ENCODE data around the gene C2orf68.

- TF ChIP-seq CAMTA2 (CRISPR knock-in tag; IDR thresholded peaks at IDR 0.05; ENCODE audit: borderline replicate concordance) (no peak), FOXK2 (IDR thresholded peaks at IDR 0.05) (no peak), ZBTB1 (CRISPR knock-in tag; IDR thresholded peaks at IDR 0.05; ENCODE audit: borderline replicate concordance) (no peak), CTCF (CRISPR knock-in tag; IDR thresholded peaks at IDR 0.05) (no peak), ZNF331 (CRISPR knock-in tag; IDR thresholded peaks at IDR 0.05) (no peak)
- TF ChIP-seq, protein P1, sequence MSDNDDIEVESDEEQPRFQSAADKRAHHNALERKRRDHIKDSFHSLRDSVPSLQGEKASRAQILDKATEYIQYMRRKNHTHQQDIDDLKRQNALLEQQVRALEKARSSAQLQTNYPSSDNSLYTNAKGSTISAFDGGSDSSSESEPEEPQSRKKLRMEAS (IDR thresholded peaks at IDR 0.05), result no peak
Measured at GRCh38 chr2:85604568-85605339, 7.1 kb downstream of the C2orf68 start.
